CD4-positive, alpha-beta T cell treated with Interleukin-4 for 4 hours (primary cell): ENCODE results near the gene RPL18.

Experiments
- DNase-seq: peaks from one replicate; pipeline ENCODE4 v3.0.0-alpha.2; 2020

RPL18 gene

GRCh38 chr19:48629297-48629598 is 10.3 kb upstream of the RPL18 start:
- no peak for DNase-seq

GRCh38 chr19:48628486-48629296 is 9.7 kb upstream of the RPL18 start:
- no peak for DNase-seq

GRCh38 chr19:48627865-48628314 is 8.9 kb upstream of the RPL18 start:
- DNase-seq, result no peak

GRCh38 chr19:48627201-48627864 is 8.4 kb upstream of the RPL18 start:
- DNase-seq, result peak; percentile 63

- no peak for DNase-seq
Observed at GRCh38 chr19:48625891-48626327, 6.9 kb upstream of the RPL18 start.

- no peak for DNase-seq
Observed at GRCh38 chr19:48624791-48625723, 6.1 kb upstream of the RPL18 start.

- peak; percentile 97 for DNase-seq
Observed at GRCh38 chr19:48624067-48624594, 5.2 kb upstream of the RPL18 start.

- DNase-seq, result no peak
Observed at GRCh38 chr19:48623556-48624066, 4.6 kb upstream of the RPL18 start.

GRCh38 chr19:48619692-48620585 is 961 bp upstream of the RPL18 start:
- no peak for DNase-seq

GRCh38 chr19:48618278-48618915 is 581 bp downstream of the RPL18 start:
- no peak for DNase-seq

- no peak for DNase-seq
Observed at GRCh38 chr19:48617146-48617937, 1.6 kb downstream of the RPL18 start.

GRCh38 chr19:48616491-48617056 is 2.4 kb downstream of the RPL18 start:
- no peak for DNase-seq

GRCh38 chr19:48616041-48616436 is 2.9 kb downstream of the RPL18 start:
- DNase-seq, result no peak

GRCh38 chr19:48615231-48616040 is 3.5 kb downstream of the RPL18 start:
- DNase-seq, result no peak

- no peak for DNase-seq
Observed at GRCh38 chr19:48614436-48615230, 4.3 kb downstream of the RPL18 start, which contains the start of gene FAM83E. Gene FAM83E, minus strand, starts transcription at chr19:48615076. Its CDS starts 1,704 bp downstream, at chr19:48613372.

GRCh38 chr19:48613852-48614435 is 5.0 kb downstream of the RPL18 start:
- no peak for DNase-seq

GRCh38 chr19:48613024-48613851 is 5.7 kb downstream of the RPL18 start:
- DNase-seq, result no peak
